ENCODE measurements around the gene RIGI.
"Not testable (repeated sequence)": the region's sequence is repeated elsewhere in the genome, so short reads cannot be mapped to it uniquely, and the experiment has no call there.

RIGI gene

GRCh38 chr9:32551276-32552051 lies 25.5 kb upstream of the RIGI start:
- no peaks in the 10 kb centered on the region for H3K9me3 ChIP-seq (ENCODE audit: insufficient read depth, low read depth, low read length)
- H4K20me1 ChIP-seq (ENCODE audit: insufficient read depth, low read length, poor library complexity, severe bottlenecking) = peaks cover 38% of the 10 kb centered on the region
- peaks cover 80% of the 10 kb centered on the region for H3K79me2 ChIP-seq (ENCODE audit: insufficient read depth, low read length)
- no peaks in the 10 kb centered on the region for H3K27me3 ChIP-seq (ENCODE audit: insufficient read depth, low read length, poor library complexity, severe bottlenecking)
- H3K4me3 ChIP-seq (ENCODE audit: low read length, poor library complexity, severe bottlenecking) = peak overlapping the region; percentile 87
- no peak for TF ChIP-seq EZH2phosphoT487 (IDR thresholded peaks at IDR 0.05; ENCODE audit: borderline replicate concordance)
- TF ChIP-seq CTCF (conservative IDR thresholded peaks at IDR 0.05; ENCODE audit: low read length) = no peak
- no peaks in the 10 kb centered on the region; the same call in 1 of the 2 replicates for H3F3A ChIP-seq (ENCODE audit: low read depth)
- H3K4me2 ChIP-seq (ENCODE audit: low read depth, low read length, poor library complexity, severe bottlenecking) = peak overlapping the region; percentile 83
- H3K36me3 ChIP-seq (ENCODE audit: insufficient read depth, low read length) = no peaks in the 10 kb centered on the region
- peak overlapping the region; percentile 72 for H2AFZ ChIP-seq (ENCODE audit: low read length)
- H3K9me2 ChIP-seq (replicated peaks; ENCODE audit: low read depth, low read length) = no peaks in the 10 kb centered on the region
- H3K9ac ChIP-seq (ENCODE audit: low read depth, low read length, poor library complexity, severe bottlenecking) = peak overlapping the region; percentile 91
- H3K4me1 ChIP-seq (ENCODE audit: insufficient read depth, low read length, poor library complexity, severe bottlenecking) = peaks cover 49% of the 10 kb centered on the region

GRCh38 chr9:32550562-32551275 lies 24.7 kb upstream of the RIGI start:
- H3K9me3 ChIP-seq (ENCODE audit: insufficient read depth, low read depth, low read length) = no peaks in the 10 kb centered on the region
- H3F3A ChIP-seq (ENCODE audit: low read depth) = no peaks in the 10 kb centered on the region; the same call in 1 of the 2 replicates
- H3K9ac ChIP-seq (ENCODE audit: low read depth, low read length, poor library complexity, severe bottlenecking) = peak overlapping the region; percentile 91
- peak overlapping the region; percentile 72 for H2AFZ ChIP-seq (ENCODE audit: low read length)
- no peaks in the 10 kb centered on the region for H3K27me3 ChIP-seq (ENCODE audit: insufficient read depth, low read length, poor library complexity, severe bottlenecking)
- no peaks in the 10 kb centered on the region for H3K9me2 ChIP-seq (replicated peaks; ENCODE audit: low read depth, low read length)
- H3K79me2 ChIP-seq (ENCODE audit: insufficient read depth, low read length) = peaks cover 83% of the 10 kb centered on the region
- peaks cover 45% of the 10 kb centered on the region for H4K20me1 ChIP-seq (ENCODE audit: insufficient read depth, low read length, poor library complexity, severe bottlenecking)
- peak overlapping the region; percentile 94 for H3K4me2 ChIP-seq (ENCODE audit: low read depth, low read length, poor library complexity, severe bottlenecking)
- peak overlapping the region; percentile 87 for H3K4me3 ChIP-seq (ENCODE audit: low read length, poor library complexity, severe bottlenecking)
- no peaks in the 10 kb centered on the region for H3K36me3 ChIP-seq (ENCODE audit: insufficient read depth, low read length)
- no peak for TF ChIP-seq CTCF (conservative IDR thresholded peaks at IDR 0.05; ENCODE audit: low read length)
- TF ChIP-seq EZH2phosphoT487 (IDR thresholded peaks at IDR 0.05; ENCODE audit: borderline replicate concordance) = no peak
- peaks cover 55% of the 10 kb centered on the region for H3K4me1 ChIP-seq (ENCODE audit: insufficient read depth, low read length, poor library complexity, severe bottlenecking)

- no peaks in the 10 kb centered on the region; the same call in 1 of the 2 replicates for H3F3A ChIP-seq (ENCODE audit: low read depth)
- TF ChIP-seq EZH2phosphoT487 (IDR thresholded peaks at IDR 0.05; ENCODE audit: borderline replicate concordance) (no peak), CTCF (conservative IDR thresholded peaks at IDR 0.05; ENCODE audit: low read length) (peak; percentile 21)
- no peaks in the 10 kb centered on the region for H3K9me3 ChIP-seq (ENCODE audit: insufficient read depth, low read depth, low read length)
- H3K9me2 ChIP-seq (replicated peaks; ENCODE audit: low read depth, low read length) = no peaks in the 10 kb centered on the region
- H3K27me3 ChIP-seq (ENCODE audit: insufficient read depth, low read length, poor library complexity, severe bottlenecking) = no peaks in the 10 kb centered on the region
- H4K20me1 ChIP-seq (ENCODE audit: insufficient read depth, low read length, poor library complexity, severe bottlenecking) = peaks cover 49% of the 10 kb centered on the region
- H3K4me2 ChIP-seq (ENCODE audit: low read depth, low read length, poor library complexity, severe bottlenecking) = peak overlapping the region; percentile 94
- H3K9ac ChIP-seq (ENCODE audit: low read depth, low read length, poor library complexity, severe bottlenecking) = peak overlapping the region; percentile 91
- no peaks in the 10 kb centered on the region for H3K36me3 ChIP-seq (ENCODE audit: insufficient read depth, low read length)
- peak overlapping the region; percentile 68 for H2AFZ ChIP-seq (ENCODE audit: low read length)
- peaks cover 88% of the 10 kb centered on the region for H3K79me2 ChIP-seq (ENCODE audit: insufficient read depth, low read length)
- H3K4me1 ChIP-seq (ENCODE audit: insufficient read depth, low read length, poor library complexity, severe bottlenecking) = peaks cover 56% of the 10 kb centered on the region
- peak overlapping the region; percentile 87 for H3K4me3 ChIP-seq (ENCODE audit: low read length, poor library complexity, severe bottlenecking)
Measured at GRCh38 chr9:32550150-32550561, 24.2 kb upstream of the RIGI start.

- not testable (repeated sequence) for H2AFZ ChIP-seq (ENCODE audit: low read length); H3K9me2 ChIP-seq (replicated peaks; ENCODE audit: low read depth, low read length); H3K9ac ChIP-seq (ENCODE audit: low read depth, low read length, poor library complexity, severe bottlenecking); H3K9me3 ChIP-seq (ENCODE audit: insufficient read depth, low read depth, low read length); H3F3A ChIP-seq (ENCODE audit: low read depth); H3K27me3 ChIP-seq (ENCODE audit: insufficient read depth, low read length, poor library complexity, severe bottlenecking)
- H3K4me1 ChIP-seq (ENCODE audit: insufficient read depth, low read length, poor library complexity, severe bottlenecking) = peaks cover 49% of the 10 kb centered on the region
- peak overlapping the region; percentile 94 for H3K4me2 ChIP-seq (ENCODE audit: low read depth, low read length, poor library complexity, severe bottlenecking)
- peaks cover 62% of the 10 kb centered on the region for H4K20me1 ChIP-seq (ENCODE audit: insufficient read depth, low read length, poor library complexity, severe bottlenecking)
- H3K4me3 ChIP-seq (ENCODE audit: low read length, poor library complexity, severe bottlenecking) = peak overlapping the region; percentile 87
- H3K79me2 ChIP-seq (ENCODE audit: insufficient read depth, low read length) = peaks cover 90% of the 10 kb centered on the region
- H3K36me3 ChIP-seq (ENCODE audit: insufficient read depth, low read length) = peaks cover 10% of the 10 kb centered on the region; the same call in 1 of the 2 replicates
Measured at GRCh38 chr9:32548213-32548612, 22.2 kb upstream of the RIGI start.

Data from Loucy (cell line).